ENCODE measurements around the gene KCNQ5. TPM values are rescaled to one million over a fixed set of nuclear protein-coding genes. Genes with fewer than 3 reads are reported as not detected.

KCNQ5 gene
- total RNA-seq, 1 experiment from 2014 or later = 4.8 TPM

GRCh38 chr6:72675396-72675795 is 53.5 kb downstream of the KCNQ5 start:
- peak; percentile 19 for DNase-seq (ENCODE audit: low read depth)

GRCh38 chr6:72676995-72677394 is 55.1 kb downstream of the KCNQ5 start:
- DNase-seq (ENCODE audit: low read depth) = no peak

GRCh38 chr6:72677740-72678139 is 55.9 kb downstream of the KCNQ5 start:
- DNase-seq (ENCODE audit: low read depth) = no peak

- no peak for DNase-seq (ENCODE audit: low read depth)
These were observed 61.9 kb downstream of the KCNQ5 start for GRCh38 chr6:72683797-72684196.

- peak; percentile 29 for DNase-seq (ENCODE audit: low read depth)
These were observed 67.5 kb downstream of the KCNQ5 start for GRCh38 chr6:72689107-72689954.

GRCh38 chr6:72691249-72691648 is 69.4 kb downstream of the KCNQ5 start:
- DNase-seq (ENCODE audit: low read depth) = no peak

GRCh38 chr6:72696055-72696454 is 74.2 kb downstream of the KCNQ5 start:
- no peak for DNase-seq (ENCODE audit: low read depth)

- DNase-seq (ENCODE audit: low read depth) = peak; percentile 56
These were observed 77.3 kb downstream of the KCNQ5 start for GRCh38 chr6:72699159-72699558.

GRCh38 chr6:72702421-72702820 is 80.6 kb downstream of the KCNQ5 start:
- no peak for DNase-seq (ENCODE audit: low read depth)

- no peak for DNase-seq (ENCODE audit: low read depth)
These were observed 81.2 kb downstream of the KCNQ5 start for GRCh38 chr6:72703093-72703492.

GRCh38 chr6:72704979-72705378 is 83.1 kb downstream of the KCNQ5 start:
- DNase-seq (ENCODE audit: low read depth) = peak; percentile 16

GRCh38 chr6:72709431-72709830 is 87.6 kb downstream of the KCNQ5 start:
- no peak for DNase-seq (ENCODE audit: low read depth)

- DNase-seq (ENCODE audit: low read depth) = no peak
These were observed 89.9 kb downstream of the KCNQ5 start for GRCh38 chr6:72711731-72712130.

- no peak for DNase-seq (ENCODE audit: low read depth)
These were observed 91.0 kb downstream of the KCNQ5 start for GRCh38 chr6:72712910-72713309.

- no peak for DNase-seq (ENCODE audit: low read depth)
These were observed 93.3 kb downstream of the KCNQ5 start for GRCh38 chr6:72715119-72715518.

GRCh38 chr6:72716916-72717315 is 95.1 kb downstream of the KCNQ5 start:
- DNase-seq (ENCODE audit: low read depth) = no peak

- DNase-seq (ENCODE audit: low read depth) = no peak
These were observed 98.6 kb downstream of the KCNQ5 start for GRCh38 chr6:72720464-72720863.

GRCh38 chr6:72721346-72721745 is 99.5 kb downstream of the KCNQ5 start:
- no peak for DNase-seq (ENCODE audit: low read depth)

- peak; percentile 65 for DNase-seq (ENCODE audit: low read depth)
These were observed 102.7 kb downstream of the KCNQ5 start for GRCh38 chr6:72724545-72724944.

GRCh38 chr6:72728706-72729343 is 107.0 kb downstream of the KCNQ5 start:
- DNase-seq (ENCODE audit: low read depth) = no peak

- peak; percentile 12 for DNase-seq (ENCODE audit: low read depth)
These were observed 111.2 kb downstream of the KCNQ5 start for GRCh38 chr6:72733045-72733444.

- peak; percentile 40 for DNase-seq (ENCODE audit: low read depth)
These were observed 116.2 kb downstream of the KCNQ5 start for GRCh38 chr6:72738091-72738490.

- DNase-seq (ENCODE audit: low read depth) = no peak
These were observed 117.5 kb downstream of the KCNQ5 start for GRCh38 chr6:72739368-72739779.

Measured in M059J (cell line).